ENCODE data around the gene TUT4. TPM values are rescaled to one million over a fixed set of nuclear protein-coding genes. Genes with fewer than 3 reads are reported as not detected.

Gene TUT4
- total RNA-seq, 1 donor = 44.2 TPM

DNA sequence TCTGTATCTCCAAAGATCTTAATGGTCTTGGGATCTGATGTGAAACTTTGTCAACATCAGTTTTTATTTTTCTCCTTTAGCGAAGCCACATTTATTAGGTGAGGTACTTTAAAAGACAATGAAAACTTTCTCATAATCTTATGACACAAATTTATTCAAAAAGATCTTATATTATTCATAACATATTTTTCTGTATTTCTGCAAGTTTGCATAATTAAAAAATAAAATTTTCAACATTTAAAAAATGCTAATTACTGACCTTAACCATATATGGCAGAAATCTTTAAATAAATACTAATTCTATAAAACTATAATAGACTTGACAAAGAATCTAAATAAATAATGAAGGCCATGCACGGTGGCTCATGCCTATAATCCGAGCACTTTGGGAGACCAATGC is 75.9 kb downstream of the TUT4 start:
- Histone ChIP-seq H3K27ac (ENCODE audit: low read depth, low read length) (no peak overlapping the region), H3K9me3 (ENCODE audit: low read depth, low read length) (no peaks in the 10 kb centered on the region), H4K20me1 (ENCODE audit: insufficient read depth, low read length) (no peaks in the 10 kb centered on the region), H3K4me2 (ENCODE audit: insufficient read depth, low read length) (no peak overlapping the region), H2AFZ (ENCODE audit: low read length) (no peak overlapping the region), H3K4me1 (ENCODE audit: insufficient read depth, low read length) (no peaks in the 10 kb centered on the region), H3K79me2 (ENCODE audit: insufficient read depth, low read length) (no peaks in the 10 kb centered on the region), H3K36me3 (ENCODE audit: insufficient read depth, low read length) (peaks cover 7% of the 10 kb centered on the region), H3K27me3 (ENCODE audit: insufficient read depth, low read length) (no peaks in the 10 kb centered on the region), H3K4me3 (ENCODE audit: insufficient read depth, low read length) (no peak overlapping the region)
- no peak for DNase-seq (ENCODE audit: insufficient read length, low spot score, missing footprints)
- TF ChIP-seq CTCF (IDR thresholded peaks at IDR 0.05; ENCODE audit: extremely low read depth, low read depth, low read length) = no peak

DNA sequence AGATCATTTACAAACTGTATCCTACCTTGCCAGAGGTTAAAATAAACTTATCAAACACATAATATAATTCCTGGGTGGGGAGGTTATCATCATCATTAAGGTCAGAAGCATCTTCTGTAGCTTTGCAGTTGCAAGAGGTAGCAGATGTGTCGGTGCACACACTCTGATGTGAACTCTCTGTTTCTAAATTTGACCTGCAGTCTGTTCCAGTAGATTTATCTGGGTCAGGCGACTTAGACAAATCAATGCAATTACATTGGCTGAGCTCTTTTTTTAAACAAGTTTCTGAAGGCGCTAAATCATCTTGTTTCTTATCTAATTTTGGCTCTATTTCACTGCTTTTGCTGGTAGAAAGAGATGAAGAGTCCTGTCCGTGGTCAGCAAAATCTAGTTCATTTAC is 78.1 kb downstream of the TUT4 start:
- Histone ChIP-seq H3K4me3 (ENCODE audit: insufficient read depth, low read length) (no peak overlapping the region), H4K20me1 (ENCODE audit: insufficient read depth, low read length) (no peaks in the 10 kb centered on the region), H3K27me3 (ENCODE audit: insufficient read depth, low read length) (no peaks in the 10 kb centered on the region), H3K79me2 (ENCODE audit: insufficient read depth, low read length) (no peaks in the 10 kb centered on the region), H3K4me1 (ENCODE audit: insufficient read depth, low read length) (no peaks in the 10 kb centered on the region), H3K9me3 (ENCODE audit: low read depth, low read length) (no peaks in the 10 kb centered on the region), H3K36me3 (ENCODE audit: insufficient read depth, low read length) (peaks cover 7% of the 10 kb centered on the region), H3K4me2 (ENCODE audit: insufficient read depth, low read length) (no peak overlapping the region), H2AFZ (ENCODE audit: low read length) (no peak overlapping the region), H3K27ac (ENCODE audit: low read depth, low read length) (no peak overlapping the region)
- TF ChIP-seq CTCF (IDR thresholded peaks at IDR 0.05; ENCODE audit: extremely low read depth, low read depth, low read length) = no peak
- no peak for DNase-seq (ENCODE audit: insufficient read length, low spot score, missing footprints)

GRCh38 chr1:52473039-52473438 is 79.9 kb downstream of the TUT4 start:
- Histone ChIP-seq H3K4me2 (ENCODE audit: insufficient read depth, low read length) (no peak overlapping the region), H3K9me3 (ENCODE audit: low read depth, low read length) (no peaks in the 10 kb centered on the region), H3K79me2 (ENCODE audit: insufficient read depth, low read length) (no peaks in the 10 kb centered on the region), H3K27me3 (ENCODE audit: insufficient read depth, low read length) (no peaks in the 10 kb centered on the region), H4K20me1 (ENCODE audit: insufficient read depth, low read length) (no peaks in the 10 kb centered on the region), H3K27ac (ENCODE audit: low read depth, low read length) (no peak overlapping the region), H3K36me3 (ENCODE audit: insufficient read depth, low read length) (peaks cover 5% of the 10 kb centered on the region), H3K4me1 (ENCODE audit: insufficient read depth, low read length) (no peaks in the 10 kb centered on the region), H3K4me3 (ENCODE audit: insufficient read depth, low read length) (no peak overlapping the region), H2AFZ (ENCODE audit: low read length) (no peak overlapping the region)
- TF ChIP-seq CTCF (IDR thresholded peaks at IDR 0.05; ENCODE audit: extremely low read depth, low read depth, low read length) = no peak
- no peak for DNase-seq (ENCODE audit: insufficient read length, low spot score, missing footprints)

DNA sequence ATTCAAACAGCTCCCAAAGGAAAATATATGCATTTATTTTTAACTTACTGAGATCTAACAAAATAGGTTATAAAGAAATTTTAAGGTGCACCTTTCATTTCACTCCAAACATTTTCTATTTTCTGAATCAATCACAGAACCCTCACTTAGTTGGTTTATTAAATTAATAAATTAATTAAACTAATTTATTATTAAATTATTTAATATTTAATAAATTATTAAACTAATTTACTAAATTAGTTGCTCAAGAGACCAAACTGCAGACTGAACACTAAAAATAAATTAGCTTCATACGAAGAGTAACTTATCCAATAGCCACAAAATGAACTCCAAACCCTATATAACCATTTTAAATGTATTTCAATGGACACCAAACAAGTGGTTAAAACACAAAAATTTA is 80.5 kb downstream of the TUT4 start:
- Histone ChIP-seq H3K4me3 (ENCODE audit: insufficient read depth, low read length) (no peak overlapping the region), H3K4me2 (ENCODE audit: insufficient read depth, low read length) (no peak overlapping the region), H3K79me2 (ENCODE audit: insufficient read depth, low read length) (no peaks in the 10 kb centered on the region), H2AFZ (ENCODE audit: low read length) (no peak overlapping the region), H3K4me1 (ENCODE audit: insufficient read depth, low read length) (no peaks in the 10 kb centered on the region), H3K9me3 (ENCODE audit: low read depth, low read length) (no peaks in the 10 kb centered on the region), H3K27me3 (ENCODE audit: insufficient read depth, low read length) (no peaks in the 10 kb centered on the region), H4K20me1 (ENCODE audit: insufficient read depth, low read length) (no peaks in the 10 kb centered on the region), H3K36me3 (ENCODE audit: insufficient read depth, low read length) (peaks cover 5% of the 10 kb centered on the region), H3K27ac (ENCODE audit: low read depth, low read length) (no peak overlapping the region)
- no peak for TF ChIP-seq CTCF (IDR thresholded peaks at IDR 0.05; ENCODE audit: extremely low read depth, low read depth, low read length)
- DNase-seq (ENCODE audit: insufficient read length, low spot score, missing footprints) = peak; percentile 3
